IPS-NIHi7 (cell line): ENCODE results near the gene UROC1.
A peak's percentile ranks its signal among the peaks of the same experiment; 100 is the strongest.
"Not testable (repeated sequence)": the region's sequence is repeated elsewhere in the genome, so short reads cannot be mapped to it uniquely, and the experiment has no call there.

Experiments used
- DNase-seq: peaks from one replicate; pipeline ENCODE4 v3.0.0; 2012; ENCODE audit warnings: mixed read lengths; ENCODE audit errors: extremely low spot score

Gene UROC1

DNA sequence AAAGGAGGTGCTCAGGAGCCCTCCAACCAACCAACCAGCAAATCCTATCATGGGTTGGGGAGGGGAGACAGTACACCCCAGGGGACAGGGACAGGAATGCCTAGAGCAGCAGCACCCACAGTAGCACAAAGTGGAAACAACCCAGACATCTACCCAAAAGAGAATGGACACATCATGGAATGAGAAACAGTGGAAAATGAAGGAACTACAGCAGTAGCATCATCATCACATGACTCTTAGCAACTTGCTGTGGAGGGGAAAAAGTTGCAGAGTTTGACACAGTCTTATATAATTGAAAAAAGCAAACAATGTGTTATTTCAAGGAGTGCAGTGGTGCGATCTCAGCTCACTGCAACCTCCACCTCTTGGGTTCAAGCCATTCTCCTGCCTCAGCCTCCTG lies 30.1 kb upstream of the UROC1 start:
- peak; percentile 6 for DNase-seq

DNA sequence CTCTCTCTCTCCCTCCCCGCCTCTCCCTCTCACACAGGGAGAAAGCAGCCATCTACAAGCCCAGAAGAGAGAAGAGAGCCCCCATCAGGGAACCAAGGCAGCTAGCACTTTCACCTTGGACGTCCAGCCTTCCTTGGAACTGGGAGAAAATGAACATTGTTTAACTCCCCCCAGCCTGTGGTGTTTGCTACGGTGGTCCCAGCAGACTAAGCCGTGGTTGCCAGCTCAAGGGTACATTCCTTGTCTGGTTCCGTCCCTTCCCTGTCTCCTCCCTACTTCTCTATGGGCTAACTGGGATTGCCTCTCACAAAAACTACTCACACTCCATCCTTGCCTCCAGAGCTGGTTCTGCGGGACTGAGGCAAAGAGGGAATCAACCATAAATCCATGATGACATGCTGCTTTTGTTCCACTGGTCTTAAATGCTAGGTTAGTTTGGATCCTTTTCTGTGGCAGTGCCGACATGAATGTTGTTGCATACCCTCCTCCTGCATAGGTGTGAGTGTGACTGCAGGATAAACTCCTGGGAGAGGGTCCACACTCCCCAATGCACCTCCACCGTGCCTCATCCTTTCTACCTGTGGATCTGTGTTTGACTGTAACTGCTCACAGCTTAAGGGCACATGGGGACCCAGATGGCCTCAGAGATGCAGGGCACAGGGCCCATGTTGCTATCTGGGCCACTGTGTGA lies 29.1 kb upstream of the UROC1 start:
- DNase-seq: peak; percentile 7

DNA sequence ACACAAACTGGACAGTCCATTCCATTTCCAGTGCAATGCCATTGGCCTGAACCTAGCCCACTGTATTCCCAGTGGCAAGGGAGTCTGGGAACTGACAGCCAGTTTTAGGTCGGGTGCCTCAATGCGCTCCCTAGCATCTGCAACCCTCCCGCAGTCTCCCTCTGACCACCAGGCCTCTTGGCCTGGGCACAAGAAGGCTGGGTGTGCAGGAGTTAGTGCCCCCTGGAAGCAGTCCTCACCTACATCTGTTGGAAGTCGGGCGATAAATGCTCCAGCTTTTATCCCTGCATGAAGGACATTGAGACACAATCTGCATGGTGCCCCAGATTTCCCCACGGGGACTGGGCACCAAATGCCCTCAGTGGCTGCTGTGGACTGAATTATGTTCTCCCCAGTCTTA lies 28.4 kb upstream of the UROC1 start:
- DNase-seq: peak; percentile 3

DNA sequence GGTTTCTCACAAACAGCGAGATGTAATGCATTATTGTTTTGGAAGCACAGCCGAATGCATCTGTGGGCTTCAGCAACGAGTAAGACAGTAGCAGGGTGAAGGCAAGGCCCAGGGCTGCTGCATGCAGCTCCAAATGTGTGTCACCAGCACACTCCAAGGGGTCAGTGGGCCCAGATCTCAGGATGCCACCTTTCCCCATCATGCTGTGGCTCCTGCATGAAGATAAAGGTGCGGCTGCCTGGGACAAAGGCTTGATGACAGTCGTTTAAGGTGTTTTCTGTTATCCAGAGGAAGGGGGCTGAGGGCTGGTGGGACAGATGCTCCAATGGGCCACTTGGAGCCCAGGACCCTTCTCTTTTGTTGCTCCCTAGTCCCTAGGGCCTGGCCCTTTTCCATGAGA lies 28.0 kb upstream of the UROC1 start:
- DNase-seq: peak; percentile 7

DNA sequence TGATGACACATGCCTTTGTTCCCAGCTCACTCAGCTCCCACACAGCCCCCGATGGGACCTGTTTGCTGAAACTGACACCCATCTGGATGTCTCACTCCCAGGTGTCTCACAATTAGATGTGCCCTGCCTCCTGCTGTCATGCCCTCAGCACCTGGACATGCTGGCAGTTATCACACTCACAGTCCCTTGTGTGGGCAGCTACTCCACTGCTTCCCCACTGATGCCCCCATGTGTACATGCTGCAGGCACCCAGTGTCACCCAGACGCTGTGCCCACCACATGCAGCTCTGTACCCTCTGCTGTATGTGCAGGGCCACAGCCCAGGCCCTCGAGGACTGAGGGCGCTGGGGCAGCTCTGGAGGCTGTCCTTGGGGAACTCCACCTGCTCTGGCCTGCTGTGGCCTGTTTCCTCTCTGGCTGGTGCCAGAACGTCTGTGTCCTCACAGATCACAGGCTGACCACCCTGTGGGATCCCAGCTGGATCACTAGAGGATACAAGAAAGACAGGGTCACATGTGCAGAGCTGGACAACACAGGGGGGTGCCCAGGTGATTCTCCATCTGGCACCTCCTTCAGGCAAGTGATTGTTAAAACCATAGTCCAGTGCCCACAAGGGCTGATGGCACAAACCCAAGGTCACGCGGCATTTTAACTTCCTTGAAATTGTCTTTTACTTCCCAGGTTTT lies 27.2 kb upstream of the UROC1 start:
- DNase-seq: peak; percentile 5

DNA sequence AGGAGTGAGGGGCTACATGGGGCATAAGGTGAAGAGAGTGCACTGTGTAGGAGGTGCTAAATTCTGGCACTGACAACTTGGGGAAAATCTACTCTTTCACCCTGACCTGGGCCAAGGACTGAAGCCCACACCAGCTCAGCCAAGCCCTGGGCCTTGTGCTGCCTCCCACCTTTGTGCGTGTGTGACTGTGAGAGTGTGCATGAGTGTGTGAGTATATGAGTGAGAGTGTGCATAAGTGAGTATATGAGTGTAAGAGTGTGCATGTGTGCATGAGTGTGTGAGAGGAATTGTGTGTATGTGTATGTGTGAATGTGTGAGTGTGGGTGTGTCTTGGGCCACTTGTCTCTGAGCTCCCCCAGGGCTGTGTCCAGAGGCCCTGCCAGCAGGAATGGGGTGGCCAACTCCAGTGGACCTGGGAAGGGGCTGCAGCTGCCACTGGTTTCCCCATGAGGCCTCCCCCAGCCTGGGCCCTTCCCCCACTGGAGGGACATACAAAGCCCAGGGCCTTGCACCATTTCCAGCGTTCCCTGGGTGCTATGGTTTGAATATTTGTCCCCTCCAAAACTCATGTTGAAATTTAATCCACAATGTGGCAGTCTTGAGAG lies 26.0 kb upstream of the UROC1 start:
- DNase-seq: no peak

DNA sequence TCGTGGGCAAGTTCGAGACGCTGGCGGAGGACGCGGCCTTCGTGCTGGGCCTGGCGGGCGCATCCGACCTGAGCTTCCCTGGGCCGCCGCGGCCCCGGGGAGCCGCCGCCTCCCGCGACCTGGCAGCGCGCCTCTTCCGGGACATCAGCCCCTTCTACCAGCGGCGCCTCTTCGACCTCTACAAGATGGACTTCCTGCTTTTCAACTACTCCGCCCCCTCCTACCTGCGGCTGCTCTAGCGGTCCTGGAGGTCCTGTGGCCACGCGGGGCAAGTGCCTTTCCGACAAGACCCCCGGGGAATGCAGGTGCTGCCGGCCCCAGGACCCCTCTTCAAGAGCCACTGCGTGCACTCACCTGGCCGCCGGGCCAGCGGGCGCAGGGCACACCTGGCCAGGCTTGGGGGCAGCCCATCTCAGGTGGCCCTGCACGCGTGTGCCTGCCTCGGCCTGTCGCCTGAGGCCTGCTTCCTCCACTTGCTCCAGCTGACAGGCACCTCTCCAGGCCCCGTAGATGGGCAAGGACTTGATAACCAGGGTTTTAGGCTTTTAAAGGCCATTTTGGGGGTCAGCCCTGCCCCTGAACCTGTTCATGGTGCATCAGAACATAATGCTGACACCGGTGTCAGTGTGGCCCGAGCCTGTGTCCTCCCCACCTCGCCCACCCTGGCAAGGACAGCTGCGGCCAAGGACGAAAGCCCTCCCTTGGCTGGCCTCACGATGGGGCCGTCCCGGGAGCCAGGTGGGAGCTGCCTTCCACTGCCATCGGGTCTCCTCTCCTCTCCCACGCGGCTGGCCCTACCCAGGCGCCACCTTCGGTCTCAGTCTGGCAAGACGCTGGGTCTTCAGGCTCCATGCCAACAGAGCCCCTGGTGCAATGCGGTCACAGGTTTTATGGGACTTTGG lies 25.0 kb upstream of the UROC1 start:
- DNase-seq: peak; percentile 14

DNA sequence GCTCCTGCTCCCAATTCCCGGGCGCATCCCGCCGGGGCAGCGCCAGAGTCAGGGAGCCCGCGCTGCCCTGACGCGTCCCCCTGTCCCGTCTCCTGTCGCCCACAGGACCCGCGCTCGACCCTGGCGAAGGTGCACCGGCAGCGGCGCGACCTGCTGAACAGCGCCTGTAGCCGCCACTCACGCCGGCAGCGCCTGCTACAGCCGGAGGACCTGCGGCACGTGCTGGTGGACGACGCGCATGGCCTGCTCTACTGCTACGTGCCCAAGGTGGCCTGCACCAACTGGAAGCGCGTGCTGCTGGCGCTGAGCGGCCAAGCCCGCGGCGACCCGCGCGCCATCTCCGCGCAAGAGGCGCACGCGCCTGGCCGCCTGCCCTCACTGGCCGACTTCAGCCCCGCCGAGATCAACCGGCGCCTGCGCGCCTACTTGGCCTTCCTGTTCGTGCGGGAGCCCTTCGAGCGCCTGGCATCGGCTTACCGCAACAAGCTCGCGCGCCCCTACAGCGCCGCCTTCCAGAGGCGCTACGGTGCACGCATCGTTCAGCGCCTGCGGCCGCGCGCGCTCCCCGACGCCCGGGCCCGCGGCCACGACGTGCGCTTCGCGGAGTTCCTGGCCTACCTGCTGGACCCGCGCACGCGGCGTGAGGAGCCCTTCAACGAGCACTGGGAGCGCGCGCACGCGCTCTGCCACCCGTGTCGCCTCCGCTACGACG lies 24.2 kb upstream of the UROC1 start:
- DNase-seq: no peak

DNA sequence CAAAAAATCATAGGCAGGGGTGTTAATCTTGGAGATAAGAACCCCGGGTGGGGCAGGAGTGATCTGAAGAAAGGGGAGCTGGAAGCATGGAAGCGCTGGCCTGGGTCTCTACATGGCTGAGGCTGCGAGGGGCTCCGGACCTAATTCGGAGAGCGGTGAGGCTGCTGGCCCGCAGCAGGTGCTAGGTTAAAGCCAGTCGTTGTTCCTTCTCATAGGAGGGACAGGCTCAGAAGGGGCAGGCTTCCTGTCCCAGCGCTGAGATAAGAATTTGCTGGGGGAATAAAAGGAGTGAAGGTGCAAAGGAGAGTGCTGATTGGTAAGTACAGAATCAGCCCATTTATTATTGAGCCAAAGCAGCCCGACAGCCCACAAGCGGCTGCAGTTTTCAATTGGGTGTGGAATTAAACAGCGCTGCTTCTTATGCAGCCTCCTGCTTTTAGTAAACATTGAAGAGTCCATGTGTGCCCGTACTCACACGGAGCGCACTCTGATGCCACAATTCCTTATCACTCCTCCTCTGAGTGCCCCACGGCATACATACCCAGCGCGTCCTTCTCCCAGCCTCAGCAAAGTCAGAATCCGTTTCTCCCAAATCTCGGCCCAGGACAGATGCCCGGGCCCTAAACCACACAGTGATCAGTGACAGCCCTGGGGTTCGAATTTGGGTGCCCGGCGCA lies 23.5 kb upstream of the UROC1 start:
- no peak for DNase-seq

DNA sequence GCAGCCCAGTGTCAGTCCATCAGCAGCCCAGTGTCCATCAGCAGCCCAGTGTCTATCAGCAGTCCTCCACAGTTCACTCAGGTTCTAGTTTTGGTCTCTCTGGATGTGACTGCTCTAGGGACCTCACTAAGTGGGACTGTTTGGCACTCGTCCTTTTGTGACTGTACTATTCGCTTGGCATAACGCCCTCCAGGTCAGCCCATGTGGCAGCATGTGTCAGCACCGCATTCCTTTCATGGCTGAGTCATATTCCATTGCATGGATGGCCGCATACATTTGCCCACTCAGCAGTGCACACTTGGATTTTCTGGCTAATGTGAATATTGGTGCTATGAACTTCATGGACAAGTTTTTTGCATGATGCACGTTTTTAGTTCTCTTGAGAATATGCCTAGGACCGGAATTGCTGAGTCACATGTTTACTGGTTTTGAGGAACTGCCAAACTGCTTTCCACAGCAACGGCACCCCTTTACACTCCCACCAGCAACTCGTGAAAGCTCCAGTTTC lies 22.8 kb upstream of the UROC1 start:
- DNase-seq: no peak

DNA sequence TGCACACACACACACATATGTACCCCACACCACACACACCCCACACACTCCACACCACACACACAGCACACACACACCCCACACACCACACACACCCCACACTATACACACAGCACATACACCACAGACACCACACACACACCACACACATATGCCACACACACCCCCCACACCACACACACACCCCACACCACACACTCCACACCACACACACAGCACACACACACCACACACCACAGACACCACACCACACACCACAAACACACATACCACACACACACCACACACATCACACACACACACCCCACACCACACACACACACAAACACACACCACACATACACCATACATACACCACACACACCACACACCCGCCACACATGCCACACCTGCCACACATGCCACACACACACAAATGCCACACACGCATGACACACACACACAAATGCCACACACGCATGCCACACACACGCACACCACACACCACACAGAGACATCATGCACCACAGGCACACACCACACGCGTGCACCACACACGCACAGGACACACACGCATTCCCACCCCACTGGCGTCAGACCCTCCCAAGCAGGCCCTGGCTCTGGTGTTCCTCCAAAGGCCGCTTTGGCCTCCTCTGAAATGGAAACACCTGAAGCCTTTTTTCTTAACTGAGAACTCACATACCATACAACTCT lies 22.1 kb upstream of the UROC1 start:
- DNase-seq: no peak

DNA sequence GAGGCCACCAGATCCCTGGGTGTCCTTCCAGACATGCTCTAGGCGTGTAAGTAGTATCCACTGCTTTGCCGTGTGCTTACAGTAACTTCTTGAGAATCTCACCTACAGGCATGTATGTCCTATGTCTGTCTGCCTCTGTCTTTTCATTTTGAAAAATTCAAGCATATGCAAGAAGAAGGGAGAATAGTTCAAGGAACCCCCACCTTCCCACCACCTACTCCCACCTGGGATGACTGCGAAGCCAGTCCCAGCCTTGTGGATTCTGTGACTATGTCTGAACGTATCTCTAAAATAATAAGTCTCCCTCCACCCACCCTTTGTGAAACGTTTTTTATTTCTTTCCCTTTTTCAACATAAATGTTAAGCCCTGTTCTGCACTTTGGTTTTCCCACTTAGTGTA lies 21.4 kb upstream of the UROC1 start:
- DNase-seq: no peak

DNA sequence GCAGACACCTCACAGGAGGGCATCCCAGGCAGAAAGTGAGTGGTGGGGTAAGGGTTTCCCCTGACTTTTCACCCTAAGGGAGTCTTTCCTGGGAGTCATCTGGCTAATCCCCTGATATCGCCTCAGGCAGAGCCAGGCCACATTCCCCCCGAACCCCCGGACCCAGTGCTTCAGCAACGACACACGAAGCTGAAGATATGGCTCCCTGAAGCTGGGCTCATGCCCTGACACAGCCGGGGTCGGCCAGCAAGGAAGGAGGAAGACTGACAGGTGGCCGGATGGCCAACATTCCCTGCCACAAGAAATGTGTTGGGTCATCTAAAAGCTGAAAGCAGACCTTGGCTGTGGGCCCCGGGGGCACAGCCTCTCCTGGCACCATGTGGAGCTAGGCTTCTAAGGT lies 20.7 kb upstream of the UROC1 start:
- DNase-seq: no peak

DNA sequence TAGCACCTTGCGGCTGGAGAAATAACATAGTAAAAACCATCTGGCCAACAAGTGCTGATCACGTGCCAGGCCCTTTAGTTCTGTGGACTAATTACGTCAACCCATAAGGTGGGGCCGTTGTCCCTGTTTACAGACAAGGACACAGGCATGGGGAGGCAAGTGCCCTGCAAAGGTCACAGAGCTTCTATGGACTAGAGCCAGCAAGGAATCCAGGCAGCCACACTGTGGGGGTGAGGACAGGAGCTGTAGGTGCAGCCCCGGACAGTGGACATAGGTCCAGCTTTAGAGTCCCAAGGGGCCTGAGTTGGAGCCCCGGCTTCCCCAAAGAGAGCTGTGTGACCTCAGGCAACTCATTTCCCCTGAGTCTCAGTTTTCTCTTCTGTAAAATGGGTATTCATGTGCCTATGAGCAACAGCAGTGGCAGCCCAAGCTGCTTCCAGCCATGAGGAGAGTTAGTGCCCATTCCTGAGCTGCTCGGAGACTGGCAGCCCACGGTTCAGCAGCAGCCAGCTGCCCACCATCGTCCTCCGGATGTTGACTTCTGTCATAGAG lies 20.2 kb upstream of the UROC1 start:
- DNase-seq: no peak

DNA sequence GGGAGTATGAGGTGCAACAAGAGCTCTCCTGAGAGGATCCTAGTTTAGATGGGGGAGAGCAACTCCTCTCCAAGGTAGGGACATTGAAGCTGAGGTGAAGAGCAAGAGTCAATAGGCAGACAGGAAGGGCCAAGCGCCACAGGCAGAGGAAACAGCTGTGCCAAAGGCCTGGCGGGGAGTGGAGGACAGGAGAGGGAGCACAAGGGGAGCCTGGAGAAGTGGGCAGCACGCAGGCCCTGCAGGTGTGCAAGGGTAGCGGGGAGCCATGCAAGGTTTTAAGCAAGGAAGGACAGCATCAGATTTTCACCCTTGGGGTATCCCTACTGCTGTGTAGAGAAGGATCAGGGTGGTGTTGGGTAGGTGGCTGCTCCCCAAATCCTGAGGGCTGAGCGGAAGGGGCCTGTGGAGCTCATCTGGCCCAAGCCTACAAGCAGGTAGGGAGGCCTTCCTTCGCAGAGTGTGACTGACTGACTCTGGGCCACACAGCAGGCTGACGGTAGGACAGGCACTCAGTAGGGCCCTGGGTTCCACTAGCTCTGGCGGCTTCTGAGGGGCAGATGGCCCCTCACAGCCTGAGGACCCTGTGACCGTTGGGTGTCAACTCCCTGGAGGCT lies 19.6 kb upstream of the UROC1 start:
- no peak for DNase-seq

DNA sequence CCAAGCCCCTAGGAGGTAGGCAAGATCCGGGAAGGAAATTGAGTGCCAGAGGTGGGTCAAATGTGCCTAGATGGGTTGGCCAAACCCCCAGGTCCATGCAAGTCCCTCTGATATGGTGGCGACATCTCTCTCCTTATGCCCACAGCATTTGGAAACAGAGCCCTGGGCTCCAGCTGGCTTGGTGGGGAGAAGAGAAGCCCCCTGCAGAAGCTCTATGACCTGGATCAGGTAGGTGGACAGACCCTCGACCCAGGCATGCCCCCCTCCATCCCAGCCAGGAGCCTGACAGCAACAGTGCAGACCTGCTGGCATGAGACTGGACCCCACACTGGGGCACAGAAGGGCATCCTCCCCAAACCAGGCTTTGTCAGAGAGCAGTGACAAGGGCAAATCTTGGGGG lies 18.6 kb upstream of the UROC1 start:
- no peak for DNase-seq

DNA sequence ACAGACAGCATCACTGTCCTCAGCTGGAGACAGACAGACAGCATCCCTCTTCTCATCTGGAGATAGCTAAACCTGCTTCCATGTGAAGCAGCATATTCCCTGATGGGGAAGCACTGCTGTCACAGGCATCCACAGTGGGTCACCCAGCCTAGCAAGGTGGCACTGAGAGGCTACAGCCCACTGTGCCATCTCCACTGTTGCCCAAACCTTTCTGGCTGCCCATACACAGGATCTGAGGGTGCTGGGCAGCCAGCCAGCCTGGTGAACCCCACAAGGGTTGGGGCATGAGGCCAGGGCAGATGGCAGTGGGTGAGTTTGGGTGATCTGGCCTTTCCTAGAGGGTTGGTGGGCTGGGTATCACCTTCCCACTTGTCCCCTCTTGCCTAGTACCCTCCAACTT lies 18.1 kb upstream of the UROC1 start:
- no peak for DNase-seq

DNA sequence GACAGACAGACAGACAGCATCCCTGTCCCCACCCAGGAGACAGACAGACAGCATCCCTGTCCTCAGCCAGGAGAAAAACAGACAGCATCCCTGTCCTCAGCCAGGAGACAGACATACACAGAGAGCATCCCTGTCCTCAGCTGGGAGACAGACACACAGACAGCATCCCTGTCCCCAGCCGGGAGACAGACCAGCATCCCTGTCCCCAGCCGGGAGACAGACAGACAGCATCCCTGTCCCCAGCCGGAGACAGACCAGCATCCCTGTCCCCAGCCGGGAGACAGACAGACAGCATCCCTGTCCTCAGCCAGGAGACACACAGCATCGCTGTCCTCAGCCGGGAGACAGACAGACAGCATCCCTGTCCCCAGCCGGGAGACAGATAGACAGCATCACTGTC lies 17.1 kb upstream of the UROC1 start:
- not testable (repeated sequence) for DNase-seq

DNA sequence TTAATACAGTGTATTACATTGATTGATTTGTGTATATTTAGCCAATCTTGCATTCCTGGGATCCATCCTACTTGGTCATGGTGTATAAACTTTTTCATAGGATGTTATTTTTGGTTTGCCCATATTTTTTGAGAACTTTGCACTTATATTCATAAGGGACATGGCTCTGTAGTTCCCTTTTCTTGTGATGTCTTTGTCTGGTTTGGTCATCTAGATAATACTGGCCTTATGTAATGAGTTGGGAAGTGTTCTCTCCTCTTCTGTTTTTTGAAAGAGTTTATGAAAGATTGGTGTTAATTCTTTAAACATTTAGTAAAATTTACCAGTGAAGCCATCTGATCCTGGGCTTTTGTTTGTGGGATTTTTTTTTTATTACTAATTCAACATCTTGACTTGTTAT lies 15.9 kb upstream of the UROC1 start:
- no peak for DNase-seq

DNA sequence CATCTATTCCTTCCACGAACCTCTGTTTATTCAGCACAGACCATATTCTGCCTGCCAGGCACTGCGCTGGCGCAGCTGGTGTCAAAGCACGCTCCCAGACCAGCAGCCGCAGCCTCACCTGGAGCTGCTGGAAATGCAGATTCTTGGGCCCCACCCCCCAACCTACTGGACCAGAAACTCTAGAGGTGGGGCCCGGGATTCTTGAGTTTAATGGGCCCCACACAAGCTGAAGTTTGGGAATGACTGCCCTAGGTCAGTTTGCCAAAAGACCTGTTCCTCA lies 13.4 kb upstream of the UROC1 start:
- DNase-seq: no peak
